Stomach (tissue), 4 donors: ENCODE measurements around the gene HS2ST1.

Experiments used
- POLR2AphosphoS5 ChIP-seq, 3 donors: sonication (generic); formaldehyde crosslinking; IDR thresholded peaks; one replicate each; pipeline ENCODE4 v1.6.1; 2016; ENCODE audit warnings: antibody characterized with exemption in 3 of 3
- TF ChIP-seq, protein P1 (sequence below), 7 experiments: fragments of 450-650 bp in 4 of 7; fragments of 200-600 bp in 3 of 7; sonication (generic) in 3 of 7; IDR thresholded peaks; one replicate each; pipeline ENCODE4 v1.5.1; 2016 to 2019; ENCODE audit warnings: antibody characterized with exemption in 7 of 7, control low read depth in 2 of 7, mild to moderate bottlenecking in 1 of 7

GRCh38 chr1:87030740-87031690, 116.6 kb downstream of the HS2ST1 start:
- TF ChIP-seq, protein P1, sequence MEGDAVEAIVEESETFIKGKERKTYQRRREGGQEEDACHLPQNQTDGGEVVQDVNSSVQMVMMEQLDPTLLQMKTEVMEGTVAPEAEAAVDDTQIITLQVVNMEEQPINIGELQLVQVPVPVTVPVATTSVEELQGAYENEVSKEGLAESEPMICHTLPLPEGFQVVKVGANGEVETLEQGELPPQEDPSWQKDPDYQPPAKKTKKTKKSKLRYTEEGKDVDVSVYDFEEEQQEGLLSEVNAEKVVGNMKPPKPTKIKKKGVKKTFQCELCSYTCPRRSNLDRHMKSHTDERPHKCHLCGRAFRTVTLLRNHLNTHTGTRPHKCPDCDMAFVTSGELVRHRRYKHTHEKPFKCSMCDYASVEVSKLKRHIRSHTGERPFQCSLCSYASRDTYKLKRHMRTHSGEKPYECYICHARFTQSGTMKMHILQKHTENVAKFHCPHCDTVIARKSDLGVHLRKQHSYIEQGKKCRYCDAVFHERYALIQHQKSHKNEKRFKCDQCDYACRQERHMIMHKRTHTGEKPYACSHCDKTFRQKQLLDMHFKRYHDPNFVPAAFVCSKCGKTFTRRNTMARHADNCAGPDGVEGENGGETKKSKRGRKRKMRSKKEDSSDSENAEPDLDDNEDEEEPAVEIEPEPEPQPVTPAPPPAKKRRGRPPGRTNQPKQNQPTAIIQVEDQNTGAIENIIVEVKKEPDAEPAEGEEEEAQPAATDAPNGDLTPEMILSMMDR (IDR thresholded peaks at IDR 0.05) = no peak
- TF ChIP-seq POLR2AphosphoS5 (IDR thresholded peaks at IDR 0.05) = no peak
